K562 (cell line): ENCODE measurements around the gene TFAP2B. TPM values are rescaled to one million over a fixed set of nuclear protein-coding genes. Genes with fewer than 3 reads are reported as not detected.

ENCODE experiments used
- ATAC-seq: fragments of 200-7000 bp; cut with Tn5 transposase; 3 replicates; pipeline ENCODE4 v1.9.1; 2020; ENCODE audit warnings: moderate library complexity
- BruUV-seq: library from RNA; stranded (reverse); fragments of 400-500 nt; replicated peaks from 2 replicates; lab custom pipeline; 2021; lab: Mats Ljungman, UMichigan
- CTCF ChIA-PET: fragments of 300-600 bp; formaldehyde crosslinking; extraction: SDS; loops from one replicate; lab custom pipeline; 2021; ENCODE audit warnings: low intra/inter-chr PET ratio; lab: Yijun Ruan, JAX
- POLR2A ChIA-PET: fragments of 300-600, 350-650 bp; sonication (Branson Sonifier 250); formaldehyde crosslinking; extraction: SDS; loops from one replicate; lab custom pipeline; 2021; ENCODE audit warnings: antibody characterized with exemption, inconsistent platforms; lab: Yijun Ruan, JAX
- DNase-seq, 4 experiments: peaks; one replicate each; pipeline versions ENCODE4 v3.0.0 to v3.0.0-alpha.2; 2011 to 2018; ENCODE audit warnings: low spot score in 3 of 4, mixed read lengths in 3 of 4; ENCODE audit errors: extremely low read depth in 1 of 4
- FAIRE-seq: peaks from 2 replicates; lab custom pipeline; 2011; peaks lifted over from hg19 to GRCh38; lab: Jason Lieb, UNC
- H2AFZ ChIP-seq: 2 replicates; pipeline ENCODE4 v1.6.0; 2011; ENCODE audit warnings: low read depth, low read length, control low read depth, inconsistent platforms
- H3K27ac ChIP-seq: fragments of 200-600 bp; 3 replicates; pipeline ENCODE4 v1.8.0; 2011; ENCODE audit warnings: low read depth, mild to moderate bottlenecking, control low read depth, inconsistent platforms, low read length, moderate library complexity, mixed read lengths; ENCODE audit errors: extremely low read depth
- H3K27me3 ChIP-seq, 2 experiments: fragments of 300-600 bp in 1 of 2; 2 replicates in 1 of 2; 3 replicates in 1 of 2; pipeline versions ENCODE4 v1.6.0 to v1.8.0; 2011; ENCODE audit warnings: inconsistent platforms in 2 of 2, low read length in 2 of 2, mild to moderate bottlenecking in 1 of 2, mixed read lengths in 1 of 2, moderate library complexity in 1 of 2; ENCODE audit not compliant: control insufficient read depth in 2 of 2, insufficient read depth in 2 of 2
- H3K36me3 ChIP-seq: fragments of 300-600 bp; 3 replicates; pipeline ENCODE4 v1.8.0; 2011; ENCODE audit warnings: mild to moderate bottlenecking, low read length, inconsistent platforms; ENCODE audit not compliant: control insufficient read depth, insufficient read depth
- H3K4me1 ChIP-seq, 2 experiments: fragments of 200-600 bp in 1 of 2; replicated peaks in 1 of 2; 2 replicates in 1 of 2; 3 replicates in 1 of 2; pipeline versions ENCODE4 v1.5.1 to v1.8.0; 2011; ENCODE audit warnings: inconsistent platforms in 2 of 2, low read length in 2 of 2, mild to moderate bottlenecking in 1 of 2, mixed read lengths in 1 of 2, moderate library complexity in 1 of 2; ENCODE audit not compliant: control insufficient read depth in 2 of 2, insufficient read depth in 2 of 2
- H3K4me2 ChIP-seq: 2 replicates; pipeline ENCODE4 v1.6.1; 2011; ENCODE audit warnings: low read length, control low read depth, inconsistent platforms, mixed read lengths; ENCODE audit not compliant: insufficient read depth
- H3K4me3 ChIP-seq: fragments of 200-600 bp; sonication (generic), shearing (Covaris generic); 2 replicates; pipeline ENCODE4 v1.5.1; 2016; ENCODE audit warnings: control low read depth, inconsistent platforms
- H3K79me2 ChIP-seq: fragments of 200-600 bp; 3 replicates; pipeline ENCODE4 v1.8.0; 2011; ENCODE audit warnings: low read length, inconsistent platforms; ENCODE audit not compliant: control insufficient read depth, insufficient read depth
- H3K9ac ChIP-seq, 2 experiments: 2 replicates each; pipeline versions ENCODE4 v1.6.0 to v1.6.1; 2011; ENCODE audit warnings: low read depth in 2 of 2, low read length in 2 of 2, control low read depth in 1 of 2, inconsistent platforms in 1 of 2, mild to moderate bottlenecking in 1 of 2, mixed read lengths in 1 of 2; ENCODE audit not compliant: insufficient read depth in 1 of 2
- H3K9me1 ChIP-seq: one replicate; pipeline ENCODE4 v1.6.0; 2011; ENCODE audit warnings: inconsistent platforms, mild to moderate bottlenecking, low read length, moderate library complexity; ENCODE audit not compliant: control insufficient read depth, insufficient read depth
- H3K9me3 ChIP-seq: replicated peaks from 2 replicates; pipeline ENCODE4 v1.5.1; 2011; ENCODE audit warnings: low read depth, low read length, inconsistent platforms; ENCODE audit not compliant: control insufficient read depth, insufficient read depth
- H4K20me1 ChIP-seq: replicated peaks from 2 replicates; pipeline ENCODE4 v1.6.1; 2011; ENCODE audit warnings: low read length, inconsistent platforms, mixed read lengths; ENCODE audit not compliant: control insufficient read depth, insufficient read depth
- FOSL1 ChIP-seq: fragments of 200-800 bp; sonication (Bioruptor generic); conservative IDR thresholded peaks from 2 replicates; pipeline ENCODE4 v1.6.1; 2016; ENCODE audit warnings: missing genetic modification characterization, missing compliant biosample characterization
- JUN ChIP-seq, 2 experiments: sonication (generic) in 1 of 2; formaldehyde crosslinking in 1 of 2; IDR thresholded peaks; 2 replicates each; pipeline versions ENCODE4 v1.6.1 to v1.8.0; 2012 to 2022; ENCODE audit warnings: borderline replicate concordance in 2 of 2, mild to moderate bottlenecking in 2 of 2, improper control_type of control experiment in 1 of 2, low read depth in 1 of 2, low read length in 1 of 2, missing genetic modification reagents in 1 of 2
- NR1H2 ChIP-seq: sonication (generic); formaldehyde crosslinking; IDR thresholded peaks from 2 replicates; pipeline ENCODE4 v1.4.0; 2020; ENCODE audit warnings: mild to moderate bottlenecking, missing genetic modification reagents
- PHB2 ChIP-seq: fragments of 450-650 bp; IDR thresholded peaks from 2 replicates; pipeline ENCODE4 v1.6.1; 2017; ENCODE audit warnings: low read depth
- TRIM24 ChIP-seq, 2 experiments: fragments of 450-650 bp; IDR thresholded peaks; 2 replicates each; pipeline ENCODE4 v1.6.1; 2016
- ZNF212 ChIP-seq: fragments of 450-650 bp; formaldehyde crosslinking; IDR thresholded peaks from 2 replicates; pipeline ENCODE4 v1.4.0; 2020; ENCODE audit warnings: mild to moderate bottlenecking
- ZNF239 ChIP-seq: fragments of 250-450 bp; sonication (Bioruptor Pico); IDR thresholded peaks from 2 replicates; pipeline ENCODE4 v1.4.0; 2020; ENCODE audit warnings: mild to moderate bottlenecking
- ZNF75A ChIP-seq: fragments of 450-650 bp; formaldehyde crosslinking; IDR thresholded peaks from 2 replicates; pipeline ENCODE4 v1.4.0; 2020; ENCODE audit warnings: mild to moderate bottlenecking
- WGBS: fragments of 100-300 bp; shearing (Covaris generic); methylation state at CpG from one replicate; pipeline ENCODE4 v1.1.6; 2016; ENCODE audit warnings: low coverage, mixed read lengths; ENCODE audit not compliant: insufficient coverage; ENCODE audit errors: missing lambda C conversion rate; 5-methylcytosine and 5-hydroxymethylcytosine counted together
- in situ Hi-C: fragments of 300-500 bp; cut with MboI; formaldehyde crosslinking; loops from 4 replicates; pipeline ENCODE4 v1.15.0; 2018; ENCODE audit warnings: inconsistent platforms, mixed read lengths
- intact Hi-C: fragments of 100-400 bp; cut with micrococcal nuclease; formaldehyde crosslinking; loops from 2 replicates; pipeline ENCODE4 v1.14.2; 2022
- polyA plus RNA-seq, 8 experiments: library from polyadenylated mRNA; depleted of rRNA in 4 of 8; stranded (reverse) in 5 of 8; unstranded in 3 of 8; fragments of >200 nt; fragmentation: Nextera tagmentation in 2 of 8; fragmentation: Illumina TruSeq in 1 of 8; extraction: Ambion mirVana in 2 of 8; extraction: Trizol in 1 of 8; gene quantifications; 2 replicates each; pipeline versions ENCODE4 v1.2.1 to v1.2.3, GENCODE V29; 2011 to 2014; ENCODE audit warnings: inconsistent platforms in 1 of 8, missing spikeins in 1 of 8
- total RNA-seq, 7 experiments: library from RNA; depleted of rRNA in 6 of 7; stranded (reverse); fragments of >200 nt in 6 of 7; fragmentation: Illumina TruSeq in 2 of 7; extraction: Trizol in 2 of 7; gene quantifications; 2 replicates each; pipeline versions ENCODE4 v1.2.1 to v1.2.3, GENCODE V29; 2011 to 2021; ENCODE audit warnings: low replicate concordance in 1 of 7
- TF ChIP-seq, protein P1 (sequence below), 2 experiments: fragments of 150-350 bp in 1 of 2; IDR thresholded peaks; 2 replicates each; pipeline ENCODE4 v1.6.1; 2012 to 2016; ENCODE audit warnings: low read depth in 2 of 2, low read length in 2 of 2, mild to moderate bottlenecking in 1 of 2, moderate library complexity in 1 of 2
- TF ChIP-seq, protein P2 (sequence below), 2 experiments: fragments of 450-650 bp in 1 of 2; sonication (generic) in 1 of 2; formaldehyde crosslinking in 1 of 2; IDR thresholded peaks in 1 of 2; conservative IDR thresholded peaks in 1 of 2; 2 replicates each; pipeline versions ENCODE4 v1.6.1 to v1.8.1; 2016 to 2023; ENCODE audit warnings: mild to moderate bottlenecking in 2 of 2, moderate library complexity in 2 of 2, inconsistent platforms in 1 of 2, missing genetic modification reagents in 1 of 2

TFAP2B gene
- total and polyA plus RNA-seq, 9 of the 15 experiments (the other 6 are each of a cell fraction or from before 2014, with no cell fraction given) = not detected

DNA sequence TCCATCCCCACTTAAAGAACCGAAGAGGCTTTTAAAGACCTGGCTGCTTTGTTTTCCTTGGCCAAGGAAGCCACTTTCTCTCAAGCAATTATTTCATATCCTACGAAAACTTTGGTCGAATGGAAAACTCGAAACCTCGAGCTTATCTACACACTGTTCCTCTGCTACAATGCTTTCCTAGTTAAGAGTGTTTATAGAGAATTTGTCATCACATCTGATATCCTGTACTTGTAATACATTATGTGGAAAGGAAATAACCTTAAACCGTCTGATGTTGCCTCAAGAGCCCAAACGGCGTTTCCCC lies 28.1 kb downstream of the TFAP2B start:
- ATAC-seq = no peak
- Histone ChIP-seq H2AFZ (peak overlapping the region; percentile 75), H3K36me3 (no peaks in the 10 kb centered on the region), H3K4me3 (no peak overlapping the region), H3K79me2 (no peaks in the 10 kb centered on the region), H3K9me3 (0 out of 2 replicates have a peak, but pooled peaks cover 3% of the 10 kb centered on the region), H3K27ac (no peak overlapping the region), H3K4me2 (no peak overlapping the region), H3K4me1 (peaks cover 2 to 16% of the 10 kb centered on the region in 2 experiments; a peak in 4 of 5 replicates), H4K20me1 (no peaks in the 10 kb centered on the region), H3K27me3 (no peaks in the 10 kb centered on the region), H3K9ac (no peak overlapping the region), H3K9me1 (no peaks in the 10 kb centered on the region)
- no TSS peak for BruUV-seq
- in situ Hi-C loops = no loop called here
- WGBS = 30% methylated on average over 8 of the region's 8 CpGs
- peak; percentile 26 for FAIRE-seq
- no peak for TF ChIP-seq TRIM24 (IDR thresholded peaks at IDR 0.05)
- no peak for TF ChIP-seq ZNF75A (CRISPR knock-in tag)
- no peak for TF ChIP-seq NR1H2
- no peak for DNase-seq
- POLR2A ChIA-PET = no interaction called here
- CTCF ChIA-PET = no interaction called here
- intact Hi-C loops = no loop called here

DNA sequence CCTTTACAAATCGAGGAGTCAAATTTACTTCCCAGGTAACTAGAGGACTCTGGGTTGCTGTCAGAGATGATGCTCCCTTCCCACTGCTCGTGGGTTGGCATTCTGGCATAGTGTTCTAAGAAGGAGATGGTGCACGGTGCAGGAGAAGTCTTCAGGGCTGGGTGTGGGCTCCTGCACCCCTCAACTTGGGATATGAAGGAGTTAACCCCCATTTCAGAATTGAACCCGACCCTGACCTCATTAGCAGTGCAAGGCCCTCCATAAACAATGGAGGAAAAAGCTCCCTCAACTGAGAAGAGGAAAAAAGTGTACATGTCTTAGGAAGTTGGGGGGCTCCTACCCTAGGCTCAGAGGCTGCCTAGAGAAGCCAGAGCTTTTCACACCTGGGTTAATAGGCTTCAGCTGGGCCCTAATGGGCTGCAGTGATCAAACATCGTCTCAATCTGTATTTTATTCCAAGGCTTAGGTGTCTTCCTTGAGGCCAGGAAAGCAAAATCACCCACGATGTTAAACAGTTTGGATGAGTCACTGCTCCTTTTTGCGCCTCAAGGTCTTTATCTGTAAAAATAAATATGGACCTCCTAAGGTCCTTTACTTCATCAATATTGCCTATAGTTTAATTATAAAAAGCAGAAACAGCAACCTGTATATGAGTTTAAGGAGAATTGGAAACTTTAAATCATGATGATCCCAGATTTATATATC lies 29.4 kb downstream of the TFAP2B start:
- Histone ChIP-seq H3K4me1 (peaks cover 2 to 14% of the 10 kb centered on the region in 2 experiments; a peak in 4 of 5 replicates), H3K36me3 (no peaks in the 10 kb centered on the region), H3K79me2 (no peaks in the 10 kb centered on the region), H4K20me1 (no peaks in the 10 kb centered on the region), H3K9me1 (no peaks in the 10 kb centered on the region), H3K4me3 (no peak overlapping the region), H2AFZ (peak overlapping the region; percentile 74), H3K9ac (no peak overlapping the region; a peak in 1 of 4 replicates), H3K4me2 (no peak overlapping the region), H3K9me3 (0 out of 2 replicates have a peak, but pooled peaks cover 3% of the 10 kb centered on the region), H3K27me3 (no peaks in the 10 kb centered on the region), H3K27ac (no peak overlapping the region)
- BruUV-seq = no TSS peak
- POLR2A ChIA-PET = no interaction called here
- intact Hi-C loops = no loop called here
- WGBS = 12% methylated on average over 7 of the region's 7 CpGs
- ATAC-seq = no peak; the same call in 2 of the 3 replicates
- FAIRE-seq = peak; percentile 74
- CTCF ChIA-PET = no interaction called here
- in situ Hi-C loops = no loop called here
- peak in 1 of 4 experiments; percentile 27 for DNase-seq
- TF ChIP-seq, protein P1, sequence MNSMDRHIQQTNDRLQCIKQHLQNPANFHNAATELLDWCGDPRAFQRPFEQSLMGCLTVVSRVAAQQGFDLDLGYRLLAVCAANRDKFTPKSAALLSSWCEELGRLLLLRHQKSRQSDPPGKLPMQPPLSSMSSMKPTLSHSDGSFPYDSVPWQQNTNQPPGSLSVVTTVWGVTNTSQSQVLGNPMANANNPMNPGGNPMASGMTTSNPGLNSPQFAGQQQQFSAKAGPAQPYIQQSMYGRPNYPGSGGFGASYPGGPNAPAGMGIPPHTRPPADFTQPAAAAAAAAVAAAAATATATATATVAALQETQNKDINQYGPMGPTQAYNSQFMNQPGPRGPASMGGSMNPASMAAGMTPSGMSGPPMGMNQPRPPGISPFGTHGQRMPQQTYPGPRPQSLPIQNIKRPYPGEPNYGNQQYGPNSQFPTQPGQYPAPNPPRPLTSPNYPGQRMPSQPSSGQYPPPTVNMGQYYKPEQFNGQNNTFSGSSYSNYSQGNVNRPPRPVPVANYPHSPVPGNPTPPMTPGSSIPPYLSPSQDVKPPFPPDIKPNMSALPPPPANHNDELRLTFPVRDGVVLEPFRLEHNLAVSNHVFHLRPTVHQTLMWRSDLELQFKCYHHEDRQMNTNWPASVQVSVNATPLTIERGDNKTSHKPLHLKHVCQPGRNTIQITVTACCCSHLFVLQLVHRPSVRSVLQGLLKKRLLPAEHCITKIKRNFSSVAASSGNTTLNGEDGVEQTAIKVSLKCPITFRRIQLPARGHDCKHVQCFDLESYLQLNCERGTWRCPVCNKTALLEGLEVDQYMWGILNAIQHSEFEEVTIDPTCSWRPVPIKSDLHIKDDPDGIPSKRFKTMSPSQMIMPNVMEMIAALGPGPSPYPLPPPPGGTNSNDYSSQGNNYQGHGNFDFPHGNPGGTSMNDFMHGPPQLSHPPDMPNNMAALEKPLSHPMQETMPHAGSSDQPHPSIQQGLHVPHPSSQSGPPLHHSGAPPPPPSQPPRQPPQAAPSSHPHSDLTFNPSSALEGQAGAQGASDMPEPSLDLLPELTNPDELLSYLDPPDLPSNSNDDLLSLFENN (IDR thresholded peaks at IDR 0.05; ENCODE audit: low read depth in 2 of 2, low read length in 2 of 2) = no peak
- TF ChIP-seq, protein P2, sequence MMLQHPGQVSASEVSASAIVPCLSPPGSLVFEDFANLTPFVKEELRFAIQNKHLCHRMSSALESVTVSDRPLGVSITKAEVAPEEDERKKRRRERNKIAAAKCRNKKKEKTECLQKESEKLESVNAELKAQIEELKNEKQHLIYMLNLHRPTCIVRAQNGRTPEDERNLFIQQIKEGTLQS (IDR thresholded peaks at IDR 0.05) = peak; percentile 35; the same call in 1 of the 2 replicates
- TF ChIP-seq, protein P2 (CRISPR knock-in tag; conservative IDR thresholded peaks at IDR 0.05) = no peak
- TF ChIP-seq JUN (IDR thresholded peaks at IDR 0.05; ENCODE audit: borderline replicate concordance, low read depth, low read length) (no peak), JUN (CRISPR knock-in tag; IDR thresholded peaks at IDR 0.05; ENCODE audit: borderline replicate concordance) (no peak), PHB2 (no peak), ZNF212 (CRISPR knock-in tag) (no peak), FOSL1 (0 out of 2 replicates have a peak, but pooled peaks have one; percentile 8), ZNF239 (CRISPR knock-in tag) (no peak)
